Erythroblast (primary cell): ENCODE results near the gene BFSP1.

ENCODE experiments used
- GATA1 ChIP-seq: IDR thresholded peaks from 2 replicates; pipeline ENCODE4 v1.6.1; 2011; ENCODE audit warnings: low read depth, mild to moderate bottlenecking, control low read depth, low read length, moderate library complexity
- POLR2A ChIP-seq: IDR thresholded peaks from 2 replicates; pipeline ENCODE4 v1.6.1; 2011; ENCODE audit warnings: mild to moderate bottlenecking, low read length

GRCh38 chr20:17465236-17465635 lies 65.9 kb downstream of the BFSP1 start:
- no peak for TF ChIP-seq POLR2A
- TF ChIP-seq GATA1, result no peak
